ENCODE measurements around the gene LDHD. TPM values are rescaled to one million over a fixed set of nuclear protein-coding genes. Genes with fewer than 3 reads are reported as not detected.

The LDHD gene
- total and polyA plus RNA-seq, 2 experiments from 2014 or later = 12.7 to 21.9 TPM

- Histone ChIP-seq H2AFZ (no peak overlapping the region), H3K4me3 (no peak overlapping the region), H3K27me3 (no peaks in the 10 kb centered on the region), H3K4me2 (peak overlapping the region; percentile 66), H4K20me1 (ENCODE audit: insufficient read depth, poor library complexity, severe bottlenecking) (peaks cover 41% of the 10 kb centered on the region), H3K27ac (peak overlapping the region; percentile 69), H3K9me3 (ENCODE audit: low read depth) (no peaks in the 10 kb centered on the region), H3K36me3 (replicated peaks; ENCODE audit: insufficient read depth, low read depth) (no peaks in the 10 kb centered on the region), H3K79me2 (peaks cover 95% of the 10 kb centered on the region), H3K4me1 (ENCODE audit: insufficient read depth) (peaks cover 24% of the 10 kb centered on the region), H3K9me2 (replicated peaks; ENCODE audit: insufficient read depth) (no peaks in the 10 kb centered on the region)
- peak; percentile 60 for DNase-seq (ENCODE audit: low spot score)
- TF ChIP-seq EZH2phosphoT487 (IDR thresholded peaks at IDR 0.05; ENCODE audit: low read depth, severe bottlenecking, unreplicated experiment) (no peak), EZH2 (IDR thresholded peaks at IDR 0.05; ENCODE audit: borderline replicate concordance) (no peak), CTCF (IDR thresholded peaks at IDR 0.05; ENCODE audit: poor library complexity) (no peak)
- WGBS (ENCODE audit: low lambda C conversion rate, missing lambda C conversion rate) = 49% methylated on average over 10 of the region's 10 CpGs
These were observed 29.1 kb downstream of the LDHD start for GRCh38 chr16:75087375-75087979.

- TF ChIP-seq EZH2phosphoT487 (IDR thresholded peaks at IDR 0.05; ENCODE audit: low read depth, severe bottlenecking, unreplicated experiment) (no peak), EZH2 (IDR thresholded peaks at IDR 0.05; ENCODE audit: borderline replicate concordance) (no peak), CTCF (IDR thresholded peaks at IDR 0.05; ENCODE audit: poor library complexity) (no peak)
- 91% methylated on average over 10 of the region's 10 CpGs for WGBS (ENCODE audit: low lambda C conversion rate, missing lambda C conversion rate)
- Histone ChIP-seq H2AFZ (no peak overlapping the region), H3K36me3 (replicated peaks; ENCODE audit: insufficient read depth, low read depth) (no peaks in the 10 kb centered on the region), H3K9me3 (ENCODE audit: low read depth) (no peaks in the 10 kb centered on the region), H3K4me2 (no peak overlapping the region), H4K20me1 (ENCODE audit: insufficient read depth, poor library complexity, severe bottlenecking) (peaks cover 46% of the 10 kb centered on the region), H3K27me3 (no peaks in the 10 kb centered on the region), H3K79me2 (peaks cover 95% of the 10 kb centered on the region), H3K4me1 (ENCODE audit: insufficient read depth) (peaks cover 24% of the 10 kb centered on the region), H3K9me2 (replicated peaks; ENCODE audit: insufficient read depth) (no peaks in the 10 kb centered on the region), H3K4me3 (no peak overlapping the region), H3K27ac (peak overlapping the region; percentile 0)
- DNase-seq (ENCODE audit: low spot score) = no peak
These were observed 29.7 kb downstream of the LDHD start for GRCh38 chr16:75086688-75087374.

- Histone ChIP-seq H3K4me3 (no peak overlapping the region), H3K27ac (peak overlapping the region; percentile 0), H3K4me1 (ENCODE audit: insufficient read depth) (peaks cover 24% of the 10 kb centered on the region), H3K79me2 (peaks cover 96% of the 10 kb centered on the region), H3K9me3 (ENCODE audit: low read depth) (no peaks in the 10 kb centered on the region), H4K20me1 (ENCODE audit: insufficient read depth, poor library complexity, severe bottlenecking) (peaks cover 46% of the 10 kb centered on the region), H2AFZ (no peak overlapping the region), H3K36me3 (replicated peaks; ENCODE audit: insufficient read depth, low read depth) (no peaks in the 10 kb centered on the region), H3K4me2 (no peak overlapping the region), H3K27me3 (no peaks in the 10 kb centered on the region), H3K9me2 (replicated peaks; ENCODE audit: insufficient read depth) (no peaks in the 10 kb centered on the region)
- WGBS (ENCODE audit: low lambda C conversion rate, missing lambda C conversion rate) = 82% methylated on average over 1 of the region's 1 CpG
- no peak for TF ChIP-seq CTCF (IDR thresholded peaks at IDR 0.05; ENCODE audit: poor library complexity)
- TF ChIP-seq EZH2 (IDR thresholded peaks at IDR 0.05; ENCODE audit: borderline replicate concordance) = no peak
- TF ChIP-seq EZH2phosphoT487 (IDR thresholded peaks at IDR 0.05; ENCODE audit: low read depth, severe bottlenecking, unreplicated experiment) = no peak
- no peak for DNase-seq (ENCODE audit: low spot score)
These were observed 30.3 kb downstream of the LDHD start for GRCh38 chr16:75086281-75086680.

Measured in hepatocyte (in vitro differentiated cells).